ENCODE data around the gene OTOG. TPM values are rescaled to one million over a fixed set of nuclear protein-coding genes. Genes with fewer than 3 reads are reported as not detected.

OTOG gene
- total RNA-seq, 2 experiments from 2014 or later: not detected

- no peak for TF ChIP-seq CTCF (IDR thresholded peaks at IDR 0.05)
- POLR2A ChIA-PET: no interaction called here
- Mint-ChIP-seq H3K4me1 (ENCODE audit: low read depth) (no peaks in the 10 kb centered on the region), H3K27me3 (peaks cover 5% of the 10 kb centered on the region), H3K27ac (no peak overlapping the region), H3K36me3 (ENCODE audit: low read depth) (no peaks in the 10 kb centered on the region), H3K4me3 (no peak overlapping the region), H3K9me3 (no peaks in the 10 kb centered on the region)
- Histone ChIP-seq H3K27me3 (ENCODE audit: control insufficient read depth in 1 of 2, insufficient read depth in 2 of 2, low read length in 2 of 2) (peaks cover 0 to 3% of the 10 kb centered on the region in 2 experiments), H3K4me3 (ENCODE audit: low read length) (no peak overlapping the region), H3K36me3 (ENCODE audit: insufficient read depth, low read length) (no peaks in the 10 kb centered on the region), H3K27ac (ENCODE audit: low read depth in 1 of 2, low read length in 2 of 2) (no peak overlapping the region), H3K4me1 (ENCODE audit: insufficient read depth, low read length) (no peaks in the 10 kb centered on the region), H3K9me3 (ENCODE audit: control insufficient read depth in 1 of 2, insufficient read depth in 1 of 2, low read length in 2 of 2) (no peaks in the 10 kb centered on the region)
- intact Hi-C loops (cut with DNase I, micrococcal nuclease): no loop called here
- CTCF ChIA-PET: no interaction called here
- ATAC-seq (ENCODE audit: poor library complexity) (no peak), DNase-seq (no peak)
Measured at GRCh38 chr11:17531636-17532113, 15.4 kb upstream of the OTOG start.

GRCh38 chr11:17532784-17533183 is 14.3 kb upstream of the OTOG start:
- H3K27ac ChIP-seq (ENCODE audit: low read depth in 1 of 2, low read length in 2 of 2): no peak overlapping the region
- H3K4me3 Mint-ChIP-seq: no peak overlapping the region
- no peaks in the 10 kb centered on the region for H3K36me3 Mint-ChIP-seq (ENCODE audit: low read depth)
- H3K27ac Mint-ChIP-seq: no peak overlapping the region
- H3K4me1 ChIP-seq (ENCODE audit: insufficient read depth, low read length): no peaks in the 10 kb centered on the region
- H3K9me3 Mint-ChIP-seq: no peaks in the 10 kb centered on the region
- H3K27me3 ChIP-seq (ENCODE audit: control insufficient read depth in 1 of 2, insufficient read depth in 2 of 2, low read length in 2 of 2): peaks cover 0 to 3% of the 10 kb centered on the region in 2 experiments
- intact Hi-C loops (cut with DNase I, micrococcal nuclease): no loop called here
- no peaks in the 10 kb centered on the region for H3K9me3 ChIP-seq (ENCODE audit: control insufficient read depth in 1 of 2, insufficient read depth in 1 of 2, low read length in 2 of 2)
- peaks cover 5% of the 10 kb centered on the region for H3K27me3 Mint-ChIP-seq
- ChIA-PET POLR2A (no interaction called here), CTCF (no interaction called here)
- H3K36me3 ChIP-seq (ENCODE audit: insufficient read depth, low read length): no peaks in the 10 kb centered on the region
- no peaks in the 10 kb centered on the region for H3K4me1 Mint-ChIP-seq (ENCODE audit: low read depth)
- no peak for TF ChIP-seq CTCF (IDR thresholded peaks at IDR 0.05)
- ATAC-seq (ENCODE audit: poor library complexity): no peak
- DNase-seq: no peak
- H3K4me3 ChIP-seq (ENCODE audit: low read length): no peak overlapping the region

- DNase-seq (no peak), ATAC-seq (ENCODE audit: poor library complexity) (no peak)
Measured at GRCh38 chr11:17533341-17533740, 13.7 kb upstream of the OTOG start.

More at GRCh38 chr11:17533341-17533740, 13.7 kb upstream of the OTOG start:
- intact Hi-C loops (cut with DNase I, micrococcal nuclease): no loop called here
- H3K4me1 ChIP-seq (ENCODE audit: insufficient read depth, low read length): no peaks in the 10 kb centered on the region
- Mint-ChIP-seq H3K36me3 (ENCODE audit: low read depth) (no peaks in the 10 kb centered on the region), H3K27me3 (no peaks in the 10 kb centered on the region), H3K4me1 (ENCODE audit: low read depth) (no peaks in the 10 kb centered on the region), H3K27ac (no peak overlapping the region), H3K4me3 (no peak overlapping the region), H3K9me3 (no peaks in the 10 kb centered on the region)
- no peaks in the 10 kb centered on the region for H3K9me3 ChIP-seq (ENCODE audit: control insufficient read depth in 1 of 2, insufficient read depth in 1 of 2, low read length in 2 of 2)
- no peak for TF ChIP-seq CTCF (IDR thresholded peaks at IDR 0.05)
- CTCF ChIA-PET: no interaction called here
- H3K27ac ChIP-seq (ENCODE audit: low read depth in 1 of 2, low read length in 2 of 2): no peak overlapping the region
- peaks cover 0 to 3% of the 10 kb centered on the region in 2 experiments for H3K27me3 ChIP-seq (ENCODE audit: control insufficient read depth in 1 of 2, insufficient read depth in 2 of 2, low read length in 2 of 2)
- H3K36me3 ChIP-seq (ENCODE audit: insufficient read depth, low read length): no peaks in the 10 kb centered on the region
- POLR2A ChIA-PET: no interaction called here
- H3K4me3 ChIP-seq (ENCODE audit: low read length): no peak overlapping the region
